Vagina (tissue), 2 donors: ENCODE measurements around the gene CFAP92.

ENCODE experiments used
- POLR2A ChIP-seq, 2 donors: fragments of 450-650 bp; IDR thresholded peaks; one replicate each; pipeline ENCODE4 v1.6.1; 2017; ENCODE audit warnings: antibody characterized with exemption in 2 of 2, mild to moderate bottlenecking in 2 of 2, moderate library complexity in 2 of 2
- TF ChIP-seq, protein P1 (sequence below), 3 experiments: fragments of 450-650 bp in 2 of 3; fragments of 200-600 bp in 1 of 3; sonication (generic) in 1 of 3; IDR thresholded peaks; one replicate each; pipeline ENCODE4 v1.5.1; 2017 to 2019; ENCODE audit warnings: antibody characterized with exemption in 3 of 3, mild to moderate bottlenecking in 2 of 3, moderate library complexity in 2 of 3

- TF ChIP-seq, protein P1, sequence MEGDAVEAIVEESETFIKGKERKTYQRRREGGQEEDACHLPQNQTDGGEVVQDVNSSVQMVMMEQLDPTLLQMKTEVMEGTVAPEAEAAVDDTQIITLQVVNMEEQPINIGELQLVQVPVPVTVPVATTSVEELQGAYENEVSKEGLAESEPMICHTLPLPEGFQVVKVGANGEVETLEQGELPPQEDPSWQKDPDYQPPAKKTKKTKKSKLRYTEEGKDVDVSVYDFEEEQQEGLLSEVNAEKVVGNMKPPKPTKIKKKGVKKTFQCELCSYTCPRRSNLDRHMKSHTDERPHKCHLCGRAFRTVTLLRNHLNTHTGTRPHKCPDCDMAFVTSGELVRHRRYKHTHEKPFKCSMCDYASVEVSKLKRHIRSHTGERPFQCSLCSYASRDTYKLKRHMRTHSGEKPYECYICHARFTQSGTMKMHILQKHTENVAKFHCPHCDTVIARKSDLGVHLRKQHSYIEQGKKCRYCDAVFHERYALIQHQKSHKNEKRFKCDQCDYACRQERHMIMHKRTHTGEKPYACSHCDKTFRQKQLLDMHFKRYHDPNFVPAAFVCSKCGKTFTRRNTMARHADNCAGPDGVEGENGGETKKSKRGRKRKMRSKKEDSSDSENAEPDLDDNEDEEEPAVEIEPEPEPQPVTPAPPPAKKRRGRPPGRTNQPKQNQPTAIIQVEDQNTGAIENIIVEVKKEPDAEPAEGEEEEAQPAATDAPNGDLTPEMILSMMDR (IDR thresholded peaks at IDR 0.05) = no peak
- TF ChIP-seq POLR2A (IDR thresholded peaks at IDR 0.05) = no peak
Measured at GRCh38 chr3:128971421-128972100, 22.3 kb downstream of the CFAP92 start.
